Stimulated activated CD4-positive, alpha-beta T cell treated with anti-CD3 and anti-CD28 coated beads, Interleukin-15, amount 100 ng/mL, for 24 hours (primary cell): ENCODE data around the gene ANGPTL8.

Source experiments
- DNase-seq: peaks from one replicate; pipeline ENCODE4 v3.0.0-alpha.2; 2020

Gene ANGPTL8, protein sequence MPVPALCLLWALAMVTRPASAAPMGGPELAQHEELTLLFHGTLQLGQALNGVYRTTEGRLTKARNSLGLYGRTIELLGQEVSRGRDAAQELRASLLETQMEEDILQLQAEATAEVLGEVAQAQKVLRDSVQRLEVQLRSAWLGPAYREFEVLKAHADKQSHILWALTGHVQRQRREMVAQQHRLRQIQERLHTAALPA

DNA sequence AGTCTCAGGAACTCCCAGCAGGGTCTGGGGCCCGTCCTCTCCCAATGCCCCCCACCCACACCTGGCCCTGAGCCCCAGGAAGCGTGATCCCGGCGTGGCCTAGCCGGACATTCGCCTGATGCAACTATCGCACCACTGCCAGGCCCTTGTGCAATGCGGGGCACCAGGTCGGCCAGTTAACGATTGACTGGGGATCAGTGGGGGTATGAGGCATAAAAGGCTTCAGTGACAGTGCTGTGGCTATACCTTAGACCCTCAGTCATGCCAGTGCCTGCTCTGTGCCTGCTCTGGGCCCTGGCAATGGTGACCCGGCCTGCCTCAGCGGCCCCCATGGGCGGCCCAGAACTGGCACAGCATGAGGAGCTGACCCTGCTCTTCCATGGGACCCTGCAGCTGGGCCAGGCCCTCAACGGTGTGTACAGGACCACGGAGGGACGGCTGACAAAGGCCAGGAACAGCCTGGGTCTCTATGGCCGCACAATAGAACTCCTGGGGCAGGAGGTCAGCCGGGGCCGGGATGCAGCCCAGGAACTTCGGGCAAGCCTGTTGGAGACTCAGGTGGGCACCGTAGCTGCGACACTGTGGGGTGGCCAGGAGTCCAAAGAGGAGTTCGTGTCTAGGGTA is at the start of gene ANGPTL8:
Gene ANGPTL8, plus strand, starts transcription at position 243 of the 624 bp plus-strand sequence. Its CDS starts 19 bp downstream, at position 262.
- DNase-seq = no peak

DNA sequence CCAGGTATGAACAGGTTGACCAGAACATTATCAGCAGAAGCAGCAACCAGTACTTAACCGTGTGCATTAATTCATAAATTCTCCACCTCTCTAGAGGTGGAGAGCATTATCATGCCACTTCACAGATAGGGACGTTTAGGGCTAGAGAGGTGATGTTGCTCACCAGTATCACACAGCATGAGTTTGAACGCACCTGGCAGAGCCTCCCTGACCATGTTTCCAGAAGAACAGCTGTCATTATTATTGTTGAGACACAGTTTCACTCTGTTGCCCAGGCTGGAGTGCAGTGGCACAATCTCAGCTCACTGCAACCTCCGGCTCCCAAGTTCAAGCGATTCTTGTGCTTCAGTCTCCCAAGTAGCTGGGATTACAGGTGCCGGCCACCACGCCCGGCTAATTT is 48.9 kb upstream of the ANGPTL8 start:
- DNase-seq = no peak

DNA sequence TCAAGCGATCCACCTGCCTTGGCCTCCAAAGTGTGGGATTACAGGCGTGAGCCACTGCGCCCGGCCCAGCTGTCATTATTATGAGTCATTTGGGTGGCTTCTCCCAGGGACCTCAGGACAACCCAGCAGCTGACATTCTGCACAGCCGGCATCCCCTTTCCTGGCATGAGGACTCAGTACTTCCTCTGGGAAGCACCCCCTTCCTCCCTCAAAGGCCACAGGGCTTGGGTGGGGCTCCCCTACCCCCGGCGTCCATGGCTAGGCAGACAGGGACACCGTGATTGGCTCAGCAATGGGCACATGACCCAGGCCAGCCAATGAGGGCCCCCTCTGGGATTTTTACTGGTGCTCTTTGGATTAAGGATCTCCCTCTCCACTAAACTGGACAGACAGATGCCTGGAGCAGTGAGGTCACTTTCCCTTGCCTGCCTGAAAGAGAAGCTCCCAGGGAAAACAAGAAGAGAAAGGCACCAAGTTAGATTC is 48.1 kb upstream of the ANGPTL8 start:
- DNase-seq = peak; percentile 15

GRCh38 chr19:11191934-11192333 is 47.5 kb upstream of the ANGPTL8 start:
- DNase-seq = no peak

- no peak for DNase-seq
These were observed 46.2 kb upstream of the ANGPTL8 start for GRCh38 chr19:11192957-11193939.

GRCh38 chr19:11194173-11194572 is 45.2 kb upstream of the ANGPTL8 start:
- no peak for DNase-seq

DNA sequence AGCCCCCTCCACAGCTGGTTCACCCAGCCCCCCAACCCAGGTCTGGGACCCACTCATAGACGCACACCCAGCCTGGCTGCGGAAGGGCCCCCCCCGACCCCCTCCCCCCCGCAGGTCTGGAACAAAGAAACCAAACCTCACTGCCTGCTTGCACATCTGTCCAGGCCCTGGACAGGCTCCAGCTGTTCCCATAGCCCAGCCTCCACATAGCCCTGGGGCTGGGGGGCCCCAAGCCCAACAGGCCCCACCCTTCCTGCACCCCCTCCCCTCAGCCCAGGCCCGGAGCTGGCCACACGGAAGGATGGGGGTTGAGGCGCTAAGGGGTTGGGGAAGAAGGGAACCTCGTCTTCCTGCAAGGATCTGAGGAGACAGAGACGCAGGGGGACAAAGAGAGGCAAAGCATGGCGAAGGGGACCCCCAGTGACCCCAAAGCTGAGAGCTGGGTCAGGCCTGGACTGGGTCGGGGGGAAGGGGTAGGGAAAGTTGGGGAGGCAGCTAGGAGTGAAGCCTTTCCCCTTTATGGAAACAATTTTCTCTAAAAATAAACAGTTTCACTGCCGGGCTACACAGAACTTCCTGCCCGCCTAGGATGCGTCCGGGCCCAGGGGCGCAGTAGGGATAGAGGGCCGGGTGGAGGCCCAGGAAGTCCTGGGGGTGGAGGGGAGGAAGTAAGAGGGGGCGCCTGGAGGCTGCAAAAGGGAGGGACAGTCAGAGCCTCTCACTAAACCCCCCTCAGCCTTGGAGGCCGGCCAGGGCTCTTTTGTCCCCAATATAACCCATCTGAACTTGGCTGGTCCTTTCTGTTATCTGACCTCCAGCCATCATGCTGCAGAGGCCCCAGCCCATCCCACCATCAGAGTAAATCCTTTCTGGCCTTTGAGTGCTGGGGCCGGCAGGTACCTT is 44.5 kb upstream of the ANGPTL8 start:
- no peak for DNase-seq

DNA sequence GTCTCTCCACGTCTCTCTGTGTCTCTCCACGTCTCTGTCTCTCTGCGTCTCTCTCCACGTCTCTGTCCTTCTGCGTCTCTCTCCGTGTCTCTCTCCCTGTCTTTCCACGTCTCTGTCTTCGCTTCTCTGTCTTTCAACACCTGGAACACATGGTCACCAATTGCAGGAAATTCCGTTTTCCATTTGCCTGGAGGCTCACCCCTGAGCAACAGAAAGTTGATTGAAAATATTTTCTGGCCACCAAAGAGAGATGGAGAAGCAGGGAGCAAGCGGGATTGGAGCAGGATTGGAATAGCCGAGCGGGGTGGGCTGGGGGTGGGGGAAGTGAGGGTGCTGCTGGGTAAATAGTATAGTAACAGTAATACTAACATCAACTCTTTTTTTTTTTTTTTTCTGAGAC is 43.7 kb upstream of the ANGPTL8 start:
- DNase-seq = no peak

GRCh38 chr19:11196406-11197287 is 42.8 kb upstream of the ANGPTL8 start:
- no peak for DNase-seq

- peak; percentile 82 for DNase-seq
These were observed 41.9 kb upstream of the ANGPTL8 start, which contains the start of gene KANK2 for GRCh38 chr19:11197291-11198174. Gene KANK2 (minus strand): TSS chr19:11197545. CDS start chr19:11194511, 3,034 bp downstream.

DNA sequence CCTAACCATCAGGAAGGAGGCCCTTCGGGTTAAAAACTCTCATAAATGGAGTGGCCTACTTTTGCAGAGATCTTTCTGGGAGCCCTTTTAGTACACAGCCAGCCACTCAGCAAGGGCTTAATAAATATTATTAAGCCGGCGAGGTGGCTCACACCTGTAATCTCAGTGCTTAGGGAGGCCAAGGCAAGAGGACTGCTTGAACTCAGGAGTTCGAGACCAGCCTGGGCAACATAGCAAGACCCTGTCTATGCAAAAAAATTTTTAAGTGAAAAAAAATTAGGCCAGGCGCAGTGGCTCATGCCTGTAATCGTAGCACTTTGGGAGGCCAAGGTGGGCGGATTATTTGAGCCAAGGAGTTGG is 41.3 kb upstream of the ANGPTL8 start:
- no peak for DNase-seq

DNA sequence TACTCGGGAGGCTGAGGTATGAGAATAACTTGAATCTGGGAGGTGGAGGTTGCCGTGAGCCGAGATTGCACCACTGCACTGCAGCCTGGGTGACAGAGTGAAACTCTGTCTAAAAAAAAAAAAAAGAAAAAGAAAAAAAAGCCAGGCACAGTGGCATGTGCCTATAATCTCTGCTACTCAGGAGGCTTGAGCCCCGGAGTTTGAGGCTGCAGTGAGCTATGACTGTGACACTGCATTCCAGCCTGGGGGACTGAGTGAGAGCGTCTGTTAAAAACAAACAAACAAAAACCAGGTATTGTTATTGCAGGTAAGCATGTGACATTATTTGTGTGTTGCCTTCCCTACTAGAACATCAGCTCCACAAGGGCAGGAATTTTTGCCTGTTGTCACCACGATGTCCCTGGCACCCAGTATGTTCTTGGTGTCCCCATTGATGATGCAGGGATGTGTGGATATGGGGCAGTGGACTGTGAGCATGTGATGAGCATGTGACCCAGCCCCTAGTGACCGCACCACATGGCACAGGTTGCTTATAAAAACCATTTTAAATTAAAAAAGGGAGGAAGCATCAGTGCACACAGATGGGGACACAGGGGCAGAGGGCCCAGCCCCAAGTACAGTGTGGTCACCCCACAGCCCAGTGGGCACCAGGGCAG is 40.5 kb upstream of the ANGPTL8 start:
- DNase-seq = no peak

DNA sequence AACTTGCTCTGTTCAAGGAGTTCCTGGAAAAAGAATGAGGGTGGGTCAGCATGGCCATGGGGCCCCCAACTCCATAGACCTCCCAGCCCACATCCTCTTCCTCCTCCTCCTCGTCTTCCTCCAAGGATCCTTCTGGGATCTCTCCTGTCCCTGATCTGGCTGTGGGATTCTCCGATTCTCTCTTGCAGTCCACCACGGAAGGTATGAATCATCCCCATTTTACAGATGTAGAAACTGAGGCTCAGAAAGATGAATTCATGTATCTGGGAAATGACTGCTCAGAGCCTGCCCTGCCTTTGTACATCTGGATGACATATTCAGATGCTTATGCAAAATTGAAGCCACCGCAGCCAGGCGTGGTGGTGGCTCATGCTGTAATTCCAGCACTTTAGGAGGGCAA is 39.9 kb upstream of the ANGPTL8 start:
- DNase-seq = no peak

GRCh38 chr19:11200015-11200574 is 39.3 kb upstream of the ANGPTL8 start:
- DNase-seq = no peak

GRCh38 chr19:11200931-11201330 is 38.5 kb upstream of the ANGPTL8 start:
- no peak for DNase-seq

GRCh38 chr19:11201791-11202190 is 37.6 kb upstream of the ANGPTL8 start:
- no peak for DNase-seq

DNA sequence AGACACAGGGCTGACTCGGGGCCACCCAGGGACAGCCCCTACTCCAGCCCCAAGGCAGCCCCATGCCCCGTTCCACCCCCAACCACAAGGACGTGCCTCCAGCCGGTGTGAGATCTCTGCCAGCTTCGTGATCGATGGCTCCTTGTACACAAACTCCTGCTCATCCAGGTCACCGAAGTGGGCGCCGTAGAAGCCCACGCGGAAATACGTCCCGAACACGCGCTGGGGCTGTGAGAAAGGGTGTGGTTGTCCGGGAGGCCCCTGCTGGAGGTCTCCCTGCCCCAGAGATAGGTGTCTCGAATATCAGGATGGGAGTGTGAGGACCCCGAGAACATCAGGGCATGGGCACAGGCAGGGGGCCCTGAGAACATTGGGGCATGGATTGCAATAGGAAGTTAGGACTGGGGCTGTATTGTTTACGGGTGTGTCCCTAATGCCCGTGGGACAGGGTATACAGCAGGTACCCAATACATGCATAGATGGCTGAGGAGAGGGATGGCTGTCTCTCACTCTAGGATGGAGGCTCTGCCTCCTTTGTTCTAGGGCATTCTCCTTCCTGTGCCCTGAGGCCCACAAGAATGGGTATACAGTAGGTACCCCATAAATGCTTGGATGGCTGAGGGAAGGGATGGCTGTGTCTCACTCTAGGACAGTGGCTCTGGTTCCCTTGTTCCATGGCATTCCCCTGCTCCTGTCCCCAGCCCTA is 36.8 kb upstream of the ANGPTL8 start:
- DNase-seq = no peak

- DNase-seq = peak; percentile 52
These were observed 36.0 kb upstream of the ANGPTL8 start for GRCh38 chr19:11203194-11204075.
